Activated B cell treated with CpG ODN at 0.5 μM for 24 hours (primary cell): ENCODE measurements around the gene IQUB. TPM values are rescaled to one million over a fixed set of nuclear protein-coding genes. Genes with fewer than 3 reads are reported as not detected.

Experiments
- ATAC-seq: fragments of 200-7000 bp; cut with Tn5 transposase; one replicate; pipeline ENCODE4 v1.10.0; 2021; ENCODE audit warnings: low read depth, mild to moderate bottlenecking, moderate library complexity
- CTCF ChIA-PET: fragments of 350-600 bp; sonication (Branson Sonifier 250); formaldehyde crosslinking; loops from one replicate; lab custom pipeline; 2021; ENCODE audit warnings: antibody characterized with exemption; lab: Charles Lee
- POLR2A ChIA-PET: fragments of 350-600 bp; sonication (Branson Sonifier 250); formaldehyde crosslinking; loops from one replicate; lab custom pipeline; 2021; ENCODE audit warnings: antibody characterized with exemption; lab: Charles Lee
- DNase-seq: peaks from one replicate; pipeline ENCODE4 v3.0.0; 2022
- H3K27ac Mint-ChIP-seq: one replicate; pipeline ENCODE4 v1.8.0; 2020; ENCODE audit warnings: mixed read lengths
- H3K27me3 Mint-ChIP-seq: one replicate; pipeline ENCODE4 v1.8.0; 2021; ENCODE audit warnings: mixed read lengths
- H3K36me3 Mint-ChIP-seq: one replicate; pipeline ENCODE4 v1.8.0; 2021; ENCODE audit warnings: low read depth, mixed read lengths
- H3K4me1 Mint-ChIP-seq: one replicate; pipeline ENCODE4 v1.8.0; 2021; ENCODE audit warnings: mixed read lengths
- H3K4me3 Mint-ChIP-seq: one replicate; pipeline ENCODE4 v1.8.0; 2020; ENCODE audit warnings: mild to moderate bottlenecking, mixed read lengths
- H3K9me3 Mint-ChIP-seq: one replicate; pipeline ENCODE4 v1.8.0; 2020; ENCODE audit warnings: mixed read lengths
- CTCF ChIP-seq: fragments of 200-600 bp; IDR thresholded peaks from one replicate; pipeline ENCODE4 v1.8.0; 2022; ENCODE audit warnings: antibody characterized with exemption, mild to moderate bottlenecking
- intact Hi-C: fragments of 100-400 bp; cut with micrococcal nuclease; formaldehyde crosslinking; loops from one replicate; pipeline ENCODE4 v1.15.1; 2024
- total RNA-seq: library from RNA; stranded (reverse); gene quantifications from 2 replicates; pipeline ENCODE4 v1.2.3, GENCODE V29; 2022

IQUB gene
- total RNA-seq, result 0.11 and 0.15 TPM in 2 replicates

GRCh38 chr7:123534383-123535260 lies at the start of gene IQUB:
Gene IQUB (minus strand): TSS chr7:123534595. CDS start chr7:123512340, 22,255 bp downstream.
- ChIA-PET CTCF (interaction anchor here (0.6 to 2.8 kb wide), 4 partner anchors 15 to 40 kb away, joined by 3 to 11 read pairs (median 4); partner anchors contain the start of gene NDUFA5), POLR2A (interaction anchor here (0.6 to 2.2 kb wide), 4 partner anchors 23 to 1391 kb away, joined by 3 to 24 read pairs (median 4); partner anchors contain the start of genes NDUFA5 and WASL)
- ATAC-seq (peak; percentile 88), DNase-seq (peak; percentile 86)
- Mint-ChIP-seq H3K36me3 (peaks cover 4% of the 10 kb centered on the region), H3K27ac (peak within 1 kb of the TSS; percentile 66), H3K9me3 (no peaks in the 10 kb centered on the region), H3K4me3 (peak within 1 kb of the TSS; percentile 94), H3K4me1 (peaks cover 20% of the 10 kb centered on the region), H3K27me3 (peaks cover 9% of the 10 kb centered on the region)
- intact Hi-C loops, result loop anchor here (1.0 to 10.0 kb wide), 4 partner anchors 23 to 1395 kb away; partner anchors contain the start of genes AASS, NDUFA5, POT1 and WASL
- TF ChIP-seq CTCF, result no peak

- Mint-ChIP-seq H3K36me3 (no peaks in the 10 kb centered on the region), H3K9me3 (no peaks in the 10 kb centered on the region), H3K27ac (no peak overlapping the region), H3K27me3 (peaks cover 25% of the 10 kb centered on the region), H3K4me1 (no peaks in the 10 kb centered on the region), H3K4me3 (no peak overlapping the region)
- intact Hi-C loops, result no loop called here
- ATAC-seq (no peak), DNase-seq (no peak)
- POLR2A ChIA-PET, result interaction anchor here (0.7 kb wide), 1 partner anchor 35 kb away, joined by 14 read pairs; no protein-coding TSS in a partner anchor
- no peak for TF ChIP-seq CTCF
- CTCF ChIA-PET, result no interaction called here
These were observed 49.4 kb upstream of the IQUB start for GRCh38 chr7:123583821-123584220.

GRCh38 chr7:123581162-123581459 lies 46.7 kb upstream of the IQUB start:
- ChIA-PET POLR2A (no interaction called here), CTCF (no interaction called here)

GRCh38 chr7:123580406-123581161 lies 46.2 kb upstream of the IQUB start:
- ChIA-PET CTCF (no interaction called here), POLR2A (no interaction called here)
- no peak for ATAC-seq
- Mint-ChIP-seq H3K4me3 (no peak overlapping the region), H3K4me1 (no peaks in the 10 kb centered on the region), H3K36me3 (no peaks in the 10 kb centered on the region), H3K27me3 (peaks cover 29% of the 10 kb centered on the region), H3K9me3 (no peaks in the 10 kb centered on the region), H3K27ac (no peak overlapping the region)
- intact Hi-C loops, result no loop called here
- DNase-seq, result no peak
- no peak for TF ChIP-seq CTCF

More at GRCh38 chr7:123581162-123581459, 46.7 kb upstream of the IQUB start:
- H3K4me1 Mint-ChIP-seq, result no peaks in the 10 kb centered on the region
- H3K36me3 Mint-ChIP-seq, result no peaks in the 10 kb centered on the region
- H3K27me3 Mint-ChIP-seq, result peaks cover 30% of the 10 kb centered on the region
- no peak overlapping the region for H3K27ac Mint-ChIP-seq
- no peak for TF ChIP-seq CTCF
- H3K4me3 Mint-ChIP-seq, result no peak overlapping the region
- intact Hi-C loops, result no loop called here
- H3K9me3 Mint-ChIP-seq, result no peaks in the 10 kb centered on the region
- no peak for ATAC-seq
- DNase-seq, result no peak

- Mint-ChIP-seq H3K27ac (no peak overlapping the region), H3K27me3 (peaks cover 31% of the 10 kb centered on the region), H3K9me3 (no peaks in the 10 kb centered on the region), H3K36me3 (no peaks in the 10 kb centered on the region), H3K4me3 (no peak overlapping the region), H3K4me1 (no peaks in the 10 kb centered on the region)
- no peak for TF ChIP-seq CTCF
- ChIA-PET CTCF (no interaction called here), POLR2A (no interaction called here)
- no peak for ATAC-seq
- intact Hi-C loops, result no loop called here
- no peak for DNase-seq
These were observed 45.0 kb upstream of the IQUB start for GRCh38 chr7:123579416-123579815.
